GM21825 (cell line): ENCODE results near the gene CARD11.
A peak's percentile ranks its signal among the peaks of the same experiment; 100 is the strongest.

Experiments
- ATAC-seq: cut with Tn5 transposase; IDR thresholded peaks from one replicate; pipeline ENCODE4 v1.9.1; 2021; ENCODE audit warnings: mild to moderate bottlenecking, moderate library complexity; ENCODE audit not compliant: unreplicated experiment

Gene CARD11

GRCh38 chr7:2880874-2881533 lies 162.7 kb downstream of the CARD11 start:
- no peak for ATAC-seq

- no peak for ATAC-seq
Observed at GRCh38 chr7:2880051-2880450, 163.6 kb downstream of the CARD11 start.

GRCh38 chr7:2879354-2879753 lies 164.3 kb downstream of the CARD11 start:
- ATAC-seq: no peak

- ATAC-seq: no peak
Observed at GRCh38 chr7:2878306-2878705, 165.4 kb downstream of the CARD11 start.

GRCh38 chr7:2876031-2876731 lies 167.5 kb downstream of the CARD11 start:
- ATAC-seq: no peak

GRCh38 chr7:2873686-2874551 lies 169.7 kb downstream of the CARD11 start:
- no peak for ATAC-seq

- no peak for ATAC-seq
Observed at GRCh38 chr7:2873146-2873545, 170.5 kb downstream of the CARD11 start.

- ATAC-seq: no peak
Observed at GRCh38 chr7:2872296-2872874, 171.3 kb downstream of the CARD11 start.

- peak; percentile 47 for ATAC-seq
Observed at GRCh38 chr7:2870471-2870931, 173.2 kb downstream of the CARD11 start.

GRCh38 chr7:2869981-2870380 lies 173.7 kb downstream of the CARD11 start:
- no peak for ATAC-seq

GRCh38 chr7:2866601-2867000 lies 177.1 kb downstream of the CARD11 start:
- no peak for ATAC-seq

GRCh38 chr7:2864999-2865670 lies 178.5 kb downstream of the CARD11 start:
- no peak for ATAC-seq

GRCh38 chr7:2864204-2864985 lies 179.3 kb downstream of the CARD11 start:
- ATAC-seq: no peak

GRCh38 chr7:2863461-2864066 lies 180.1 kb downstream of the CARD11 start:
- peak; percentile 94 for ATAC-seq

GRCh38 chr7:2862831-2863361 lies 180.8 kb downstream of the CARD11 start:
- no peak for ATAC-seq

- ATAC-seq: no peak
Observed at GRCh38 chr7:2861509-2861908, 182.2 kb downstream of the CARD11 start.

- ATAC-seq: no peak
Observed at GRCh38 chr7:2860627-2861133, 183.0 kb downstream of the CARD11 start.

GRCh38 chr7:2859952-2860351 lies 183.7 kb downstream of the CARD11 start:
- ATAC-seq: no peak

- no peak for ATAC-seq
Observed at GRCh38 chr7:2858621-2859020, 185.0 kb downstream of the CARD11 start.
